ENCODE results near the gene PNP. TPM values are rescaled to one million over a fixed set of nuclear protein-coding genes. Genes with fewer than 3 reads are reported as not detected.

The PNP gene
- total RNA-seq, 1 experiment from 2014 or later: 97.0 TPM

DNA sequence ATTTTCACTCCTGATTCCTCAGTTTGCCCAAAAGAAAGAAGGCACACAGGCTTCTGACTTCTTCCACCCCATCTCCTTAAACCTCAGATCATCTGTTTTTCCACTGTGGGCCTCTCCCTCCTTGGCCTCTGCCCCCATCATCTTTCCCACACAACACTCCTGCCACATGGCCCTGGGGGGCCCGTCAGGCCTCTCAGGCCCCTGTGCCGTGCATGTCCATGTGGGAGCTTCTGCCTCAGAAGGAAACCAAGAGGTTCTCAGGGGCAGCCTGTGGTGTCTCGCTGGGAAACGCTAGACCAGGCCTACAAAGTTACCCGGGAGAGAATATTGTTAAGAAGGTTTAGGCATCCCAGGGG is 41.2 kb upstream of the PNP start:
- H3K36me3 ChIP-seq (ENCODE audit: insufficient read depth, low read length, poor library complexity, severe bottlenecking): no peaks in the 10 kb centered on the region
- no peak overlapping the region for H3K4me3 ChIP-seq (ENCODE audit: low read depth, low read length, poor library complexity, severe bottlenecking)
- TF ChIP-seq, protein P1, sequence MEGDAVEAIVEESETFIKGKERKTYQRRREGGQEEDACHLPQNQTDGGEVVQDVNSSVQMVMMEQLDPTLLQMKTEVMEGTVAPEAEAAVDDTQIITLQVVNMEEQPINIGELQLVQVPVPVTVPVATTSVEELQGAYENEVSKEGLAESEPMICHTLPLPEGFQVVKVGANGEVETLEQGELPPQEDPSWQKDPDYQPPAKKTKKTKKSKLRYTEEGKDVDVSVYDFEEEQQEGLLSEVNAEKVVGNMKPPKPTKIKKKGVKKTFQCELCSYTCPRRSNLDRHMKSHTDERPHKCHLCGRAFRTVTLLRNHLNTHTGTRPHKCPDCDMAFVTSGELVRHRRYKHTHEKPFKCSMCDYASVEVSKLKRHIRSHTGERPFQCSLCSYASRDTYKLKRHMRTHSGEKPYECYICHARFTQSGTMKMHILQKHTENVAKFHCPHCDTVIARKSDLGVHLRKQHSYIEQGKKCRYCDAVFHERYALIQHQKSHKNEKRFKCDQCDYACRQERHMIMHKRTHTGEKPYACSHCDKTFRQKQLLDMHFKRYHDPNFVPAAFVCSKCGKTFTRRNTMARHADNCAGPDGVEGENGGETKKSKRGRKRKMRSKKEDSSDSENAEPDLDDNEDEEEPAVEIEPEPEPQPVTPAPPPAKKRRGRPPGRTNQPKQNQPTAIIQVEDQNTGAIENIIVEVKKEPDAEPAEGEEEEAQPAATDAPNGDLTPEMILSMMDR (conservative IDR thresholded peaks at IDR 0.05; ENCODE audit: low read depth, low read length): no peak
- no peak for TF ChIP-seq EZH2 (IDR thresholded peaks at IDR 0.05; ENCODE audit: borderline replicate concordance, low read depth, low read length, poor library complexity, severe bottlenecking)
- H3K27me3 ChIP-seq (replicated peaks; ENCODE audit: insufficient read depth, low read depth, low read length, poor library complexity): no peaks in the 10 kb centered on the region
- ChIA-PET POLR2A (ENCODE audit: low non-redundant PET) (no interaction called here), CTCF (no interaction called here)
- H3K9me3 ChIP-seq (ENCODE audit: low read depth, low read length, poor library complexity, severe bottlenecking): no peaks in the 10 kb centered on the region
- intact Hi-C loops (cut with micrococcal nuclease; ENCODE audit: unreplicated experiment): no loop called here
- no peaks in the 10 kb centered on the region for H3K4me1 ChIP-seq (ENCODE audit: insufficient read depth, low read length, poor library complexity, severe bottlenecking)
- BruUV-seq (replicated peaks): no TSS peak
- DNase-seq (ENCODE audit: low spot score): no peak
- no peak overlapping the region for H3K27ac ChIP-seq (ENCODE audit: low read depth, low read length, poor library complexity, severe bottlenecking)

DNA sequence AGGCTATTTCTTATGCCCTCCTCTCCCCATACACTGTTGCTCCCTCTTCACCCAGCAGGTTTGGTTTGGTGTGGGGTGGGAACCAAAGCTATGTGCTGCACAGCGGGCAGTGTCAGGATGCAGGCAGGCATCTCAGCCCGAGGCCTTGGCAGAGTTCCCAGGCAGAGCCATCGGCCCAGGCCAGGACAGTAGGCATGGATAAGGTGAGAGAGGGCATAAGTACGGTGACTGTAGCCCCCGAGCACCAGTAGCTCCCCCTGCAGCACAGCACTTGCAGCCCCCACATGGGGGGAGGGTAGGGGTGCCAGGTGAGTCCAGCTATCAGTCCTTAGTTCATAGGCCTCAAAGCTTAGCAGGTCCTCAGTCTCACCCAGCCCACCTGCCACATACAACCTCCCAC is 40.4 kb upstream of the PNP start:
- Histone ChIP-seq H3K36me3 (ENCODE audit: insufficient read depth, low read length, poor library complexity, severe bottlenecking) (no peaks in the 10 kb centered on the region), H3K27ac (ENCODE audit: low read depth, low read length, poor library complexity, severe bottlenecking) (no peak overlapping the region), H3K9me3 (ENCODE audit: low read depth, low read length, poor library complexity, severe bottlenecking) (no peaks in the 10 kb centered on the region), H3K4me1 (ENCODE audit: insufficient read depth, low read length, poor library complexity, severe bottlenecking) (no peaks in the 10 kb centered on the region), H3K27me3 (replicated peaks; ENCODE audit: insufficient read depth, low read depth, low read length, poor library complexity) (no peaks in the 10 kb centered on the region), H3K4me3 (ENCODE audit: low read depth, low read length, poor library complexity, severe bottlenecking) (no peak overlapping the region)
- no peak for DNase-seq (ENCODE audit: low spot score)
- intact Hi-C loops (cut with micrococcal nuclease; ENCODE audit: unreplicated experiment): no loop called here
- TF ChIP-seq, protein P1 (conservative IDR thresholded peaks at IDR 0.05; ENCODE audit: low read depth, low read length): no peak
- no peak for TF ChIP-seq EZH2 (IDR thresholded peaks at IDR 0.05; ENCODE audit: borderline replicate concordance, low read depth, low read length, poor library complexity, severe bottlenecking)
- no TSS peak for BruUV-seq (replicated peaks)
- CTCF ChIA-PET: no interaction called here
- POLR2A ChIA-PET (ENCODE audit: low non-redundant PET): interaction anchor here (0.7 kb wide), 1 partner anchor 107 kb away, joined by 4 read pairs; no protein-coding TSS in a partner anchor

DNA sequence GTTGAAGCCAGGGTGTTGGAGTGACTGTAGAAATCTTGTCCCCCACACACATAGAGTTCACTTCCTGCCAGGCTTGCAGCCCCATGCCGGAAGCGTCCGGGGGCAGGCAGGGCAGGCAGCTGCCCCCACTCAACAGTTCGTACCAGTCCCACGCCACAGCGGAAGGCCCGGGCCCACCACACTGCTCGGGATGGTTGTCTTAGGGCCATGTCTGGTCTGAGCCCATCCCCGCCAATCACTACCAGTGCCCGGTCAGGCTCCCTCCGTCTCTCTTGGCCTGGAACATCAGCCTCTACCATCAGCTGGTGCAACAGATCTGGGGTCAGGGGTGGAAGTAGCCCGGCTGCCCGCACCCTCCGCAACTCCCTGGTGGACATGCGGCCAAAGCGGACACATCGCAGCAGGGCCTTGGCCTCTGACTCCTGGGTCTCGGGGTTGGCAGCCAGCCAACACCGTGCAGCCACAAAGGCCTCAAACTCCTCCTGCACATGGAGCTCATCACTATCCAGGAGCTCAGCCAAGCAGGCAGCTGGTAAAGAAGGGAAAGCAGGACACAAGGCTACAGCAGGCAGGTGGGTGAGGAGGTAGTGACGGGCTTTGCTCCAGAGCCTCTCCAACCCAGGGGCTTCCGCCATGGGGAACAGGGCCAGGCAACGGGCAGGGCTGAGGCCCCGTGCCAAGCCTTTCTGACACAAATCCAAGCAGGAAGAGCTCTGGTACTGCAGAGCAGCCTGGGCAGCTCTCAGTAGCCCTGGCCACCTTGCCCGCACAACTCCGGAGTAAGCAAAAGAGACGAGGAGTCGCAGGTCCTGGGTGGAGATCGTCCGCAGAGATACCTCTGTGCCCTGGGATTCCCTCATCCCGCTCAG is 39.2 kb upstream of the PNP start:
- no peaks in the 10 kb centered on the region for H3K9me3 ChIP-seq (ENCODE audit: low read depth, low read length, poor library complexity, severe bottlenecking)
- H3K4me3 ChIP-seq (ENCODE audit: low read depth, low read length, poor library complexity, severe bottlenecking): no peak overlapping the region
- intact Hi-C loops (cut with micrococcal nuclease; ENCODE audit: unreplicated experiment): no loop called here
- no peaks in the 10 kb centered on the region for H3K27me3 ChIP-seq (replicated peaks; ENCODE audit: insufficient read depth, low read depth, low read length, poor library complexity)
- H3K4me1 ChIP-seq (ENCODE audit: insufficient read depth, low read length, poor library complexity, severe bottlenecking): no peaks in the 10 kb centered on the region
- POLR2A ChIA-PET (ENCODE audit: low non-redundant PET): interaction anchor here (0.6 kb wide), 1 partner anchor 1212 kb away, joined by 38 read pairs; no protein-coding TSS in a partner anchor
- no peak for DNase-seq (ENCODE audit: low spot score)
- no peak overlapping the region for H3K27ac ChIP-seq (ENCODE audit: low read depth, low read length, poor library complexity, severe bottlenecking)
- no peak for TF ChIP-seq EZH2 (IDR thresholded peaks at IDR 0.05; ENCODE audit: borderline replicate concordance, low read depth, low read length, poor library complexity, severe bottlenecking)
- TF ChIP-seq, protein P1 (conservative IDR thresholded peaks at IDR 0.05; ENCODE audit: low read depth, low read length): no peak
- H3K36me3 ChIP-seq (ENCODE audit: insufficient read depth, low read length, poor library complexity, severe bottlenecking): no peaks in the 10 kb centered on the region
- BruUV-seq (replicated peaks): no TSS peak
- CTCF ChIA-PET: no interaction called here

Measured in A673 (cell line).